GM18507 (cell line): Measurements from ENCODE around the gene PRKAG1.
A peak's percentile ranks its signal among the peaks of the same experiment; 100 is the strongest.

ENCODE experiments used
- DNase-seq: peaks from one replicate; pipeline ENCODE4 v3.0.0; 2011; ENCODE audit warnings: low read depth; ENCODE audit not compliant: insufficient read length; ENCODE audit errors: extremely low spot score
- FAIRE-seq: peaks from 2 replicates; lab custom pipeline; 2011; peaks lifted over from hg19 to GRCh38; lab: Jason Lieb, UNC

The PRKAG1 gene

GRCh38 chr12:49019120-49019430 lies 499 bp upstream of the PRKAG1 start:
- no peak for DNase-seq
- FAIRE-seq = no peak

GRCh38 chr12:49017891-49018260 lies 700 bp downstream of the PRKAG1 start:
- DNase-seq = no peak
- FAIRE-seq = no peak

- no peak for FAIRE-seq
- no peak for DNase-seq
Measured at GRCh38 chr12:49015196-49015595, 3.4 kb downstream of the PRKAG1 start.

GRCh38 chr12:49014547-49014946 lies 4.0 kb downstream of the PRKAG1 start:
- DNase-seq (no peak), FAIRE-seq (no peak)

- DNase-seq (no peak), FAIRE-seq (no peak)
Measured at GRCh38 chr12:49013428-49013827, 5.1 kb downstream of the PRKAG1 start.

GRCh38 chr12:49012739-49013138 lies 5.8 kb downstream of the PRKAG1 start:
- FAIRE-seq (no peak), DNase-seq (no peak)

- no peak for DNase-seq
- FAIRE-seq = no peak
Measured at GRCh38 chr12:49010092-49010668, 8.4 kb downstream of the PRKAG1 start.

GRCh38 chr12:49008943-49009342 lies 9.6 kb downstream of the PRKAG1 start:
- DNase-seq = no peak

GRCh38 chr12:49000346-49000745 lies 18.2 kb downstream of the PRKAG1 start:
- FAIRE-seq (no peak), DNase-seq (no peak)

More at GRCh38 chr12:49008943-49009342, 9.6 kb downstream of the PRKAG1 start:
- no peak for FAIRE-seq

GRCh38 chr12:48999371-49000131 lies 19.0 kb downstream of the PRKAG1 start, which contains the start of gene DDN:
TSS of gene DDN (minus strand) at chr12:48999375. CDS start at chr12:48999287, 88 bp downstream.
- peak; percentile 57 for FAIRE-seq
- DNase-seq = no peak

- FAIRE-seq (peak; percentile 12), DNase-seq (no peak)
Measured at GRCh38 chr12:48998497-48999353, 19.9 kb downstream of the PRKAG1 start.

- DNase-seq (no peak), FAIRE-seq (no peak)
Measured at GRCh38 chr12:48997719-48998496, 20.7 kb downstream of the PRKAG1 start.

- no peak for DNase-seq
Measured at GRCh38 chr12:48996794-48997718, 21.5 kb downstream of the PRKAG1 start.

GRCh38 chr12:48995086-48995879 lies 23.3 kb downstream of the PRKAG1 start:
- FAIRE-seq (peak; percentile 56), DNase-seq (no peak)

More at GRCh38 chr12:48996794-48997718, 21.5 kb downstream of the PRKAG1 start:
- FAIRE-seq = peak; percentile 33

- DNase-seq (no peak), FAIRE-seq (no peak)
Measured at GRCh38 chr12:48994224-48995085, 24.1 kb downstream of the PRKAG1 start.

GRCh38 chr12:48993787-48994186 lies 24.8 kb downstream of the PRKAG1 start:
- FAIRE-seq = no peak
- DNase-seq = no peak
